Measurements from ENCODE around the gene RORC. TPM values are rescaled to one million over a fixed set of nuclear protein-coding genes. Genes with fewer than 3 reads are reported as not detected.
A peak's percentile ranks its signal among the peaks of the same experiment; 100 is the strongest.

Gene RORC
- total and polyA plus RNA-seq, 8 donors: 11.9 to 36.7 (median 23.1) TPM

- FAIRE-seq: no peak
- H3K9me3 ChIP-seq: no peaks in the 10 kb centered on the region
- H3K36me3 ChIP-seq: peaks cover 0 to 14% (median 10%) of the 10 kb centered on the region in 3 donors
- peaks cover 3 to 16% (median 4%) of the 10 kb centered on the region in 3 donors for H3K4me1 ChIP-seq
- TF ChIP-seq CTCF (IDR thresholded peaks at IDR 0.05): no peak
- no peak for DNase-seq
- peak overlapping the region; percentile 66 to 85 (median 81) for H3K27ac ChIP-seq
- ATAC-seq: peak in 2 of 4 donors; percentile 10 to 31
- H3K27me3 ChIP-seq: no peaks in the 10 kb centered on the region
- peak overlapping the region; percentile 42 to 81 (median 67) for H3K4me3 ChIP-seq
- intact Hi-C loops (cut with DNase I): no loop called here
- 39% methylated on average over 10 of the region's 10 CpGs for WGBS, 2 donors
Observed at GRCh38 chr1:151763990-151764389, 67.6 kb downstream of the RORC start.

GRCh38 chr1:151762941-151763921, 68.4 kb downstream of the RORC start, which contains the start of gene MRPL9:
MRPL9 (minus strand) TSS chr1:151763496; CDS start chr1:151763479, 17 bp downstream.
- no peak for TF ChIP-seq CTCF (IDR thresholded peaks at IDR 0.05)
- DNase-seq (peak; percentile 77 to 95 (median 83)), ATAC-seq (peak; percentile 97 to 99 (median 99)), FAIRE-seq (no peak)
- Histone ChIP-seq H3K9me3 (no peaks in the 10 kb centered on the region), H3K4me1 (peaks cover 3 to 16% (median 4%) of the 10 kb centered on the region in 3 donors), H3K27me3 (no peaks in the 10 kb centered on the region), H3K4me3 (peak within 1 kb of the TSS; percentile 42 to 81 (median 67)), H3K36me3 (peaks cover 0 to 17% (median 10%) of the 10 kb centered on the region in 3 donors), H3K27ac (peak within 1 kb of the TSS; percentile 66 to 85 (median 81))
- WGBS, 2 donors: 0% methylated on average over 66 to 68 of the region's 68 CpGs
- intact Hi-C loops (cut with DNase I): no loop called here

GRCh38 chr1:151760597-151761385, 70.8 kb downstream of the RORC start:
- H3K4me3 ChIP-seq: no peak overlapping the region
- 79 to 89% methylated on average over 7 of the region's 7 CpGs for WGBS, 2 donors
- no peaks in the 10 kb centered on the region for H3K9me3 ChIP-seq
- intact Hi-C loops (cut with DNase I): no loop called here
- no peak overlapping the region for H3K27ac ChIP-seq
- peaks cover 3 to 10% (median 4%) of the 10 kb centered on the region in 3 donors for H3K4me1 ChIP-seq
- FAIRE-seq (no peak), DNase-seq (no peak), ATAC-seq (no peak)
- TF ChIP-seq CTCF (IDR thresholded peaks at IDR 0.05): no peak
- H3K27me3 ChIP-seq: no peaks in the 10 kb centered on the region
- peaks cover 0 to 20% (median 10%) of the 10 kb centered on the region in 3 donors for H3K36me3 ChIP-seq

- H3K9me3 ChIP-seq: no peaks in the 10 kb centered on the region
- intact Hi-C loops (cut with DNase I): no loop called here
- no peak for TF ChIP-seq CTCF (IDR thresholded peaks at IDR 0.05)
- no peak overlapping the region for H3K4me3 ChIP-seq
- peaks cover 0 to 20% (median 10%) of the 10 kb centered on the region in 3 donors for H3K36me3 ChIP-seq
- H3K27ac ChIP-seq: no peak overlapping the region
- FAIRE-seq: no peak
- ATAC-seq: no peak
- no peaks in the 10 kb centered on the region for H3K27me3 ChIP-seq
- H3K4me1 ChIP-seq: peaks cover 3 to 7% (median 4%) of the 10 kb centered on the region in 3 donors
- no peak for DNase-seq
Observed at GRCh38 chr1:151759241-151759640, 72.4 kb downstream of the RORC start.

All from pancreas (tissue), 10 donors.